Measurements from ENCODE around the gene NKAIN2.
A peak's percentile ranks its signal among the peaks of the same experiment; 100 is the strongest.
"Not testable (repeated sequence)": the region's sequence is repeated elsewhere in the genome, so short reads cannot be mapped to it uniquely, and the experiment has no call there.

Gene NKAIN2

DNA sequence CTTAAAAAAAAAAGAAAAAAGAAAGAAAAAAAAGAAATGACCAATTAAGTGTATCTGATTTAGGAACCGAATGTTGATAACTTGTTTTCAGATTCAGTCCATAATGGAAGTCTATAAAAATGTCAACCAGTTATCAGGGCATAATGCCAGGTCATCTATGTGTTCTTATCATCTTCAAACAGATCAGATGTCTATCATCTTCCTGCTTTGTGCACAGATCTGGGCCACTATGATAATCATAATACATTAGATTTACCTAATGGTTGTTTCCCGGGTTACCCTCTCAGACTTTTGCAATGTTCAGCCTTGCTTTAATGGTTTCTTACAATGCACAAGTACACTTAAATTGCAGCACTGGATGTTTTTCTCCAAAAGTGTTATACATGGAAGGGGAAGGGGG lies 100.6 kb downstream of the NKAIN2 start:
- no peak overlapping the region for H3K4me3 ChIP-seq (ENCODE audit: control insufficient read depth, low read depth, low read length)
- DNase-seq (ENCODE audit: low read depth) = no peak
- TF ChIP-seq, protein P1, sequence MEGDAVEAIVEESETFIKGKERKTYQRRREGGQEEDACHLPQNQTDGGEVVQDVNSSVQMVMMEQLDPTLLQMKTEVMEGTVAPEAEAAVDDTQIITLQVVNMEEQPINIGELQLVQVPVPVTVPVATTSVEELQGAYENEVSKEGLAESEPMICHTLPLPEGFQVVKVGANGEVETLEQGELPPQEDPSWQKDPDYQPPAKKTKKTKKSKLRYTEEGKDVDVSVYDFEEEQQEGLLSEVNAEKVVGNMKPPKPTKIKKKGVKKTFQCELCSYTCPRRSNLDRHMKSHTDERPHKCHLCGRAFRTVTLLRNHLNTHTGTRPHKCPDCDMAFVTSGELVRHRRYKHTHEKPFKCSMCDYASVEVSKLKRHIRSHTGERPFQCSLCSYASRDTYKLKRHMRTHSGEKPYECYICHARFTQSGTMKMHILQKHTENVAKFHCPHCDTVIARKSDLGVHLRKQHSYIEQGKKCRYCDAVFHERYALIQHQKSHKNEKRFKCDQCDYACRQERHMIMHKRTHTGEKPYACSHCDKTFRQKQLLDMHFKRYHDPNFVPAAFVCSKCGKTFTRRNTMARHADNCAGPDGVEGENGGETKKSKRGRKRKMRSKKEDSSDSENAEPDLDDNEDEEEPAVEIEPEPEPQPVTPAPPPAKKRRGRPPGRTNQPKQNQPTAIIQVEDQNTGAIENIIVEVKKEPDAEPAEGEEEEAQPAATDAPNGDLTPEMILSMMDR (conservative IDR thresholded peaks at IDR 0.05; ENCODE audit: control insufficient read depth, insufficient read depth, low read depth, low read length) = no peak

DNA sequence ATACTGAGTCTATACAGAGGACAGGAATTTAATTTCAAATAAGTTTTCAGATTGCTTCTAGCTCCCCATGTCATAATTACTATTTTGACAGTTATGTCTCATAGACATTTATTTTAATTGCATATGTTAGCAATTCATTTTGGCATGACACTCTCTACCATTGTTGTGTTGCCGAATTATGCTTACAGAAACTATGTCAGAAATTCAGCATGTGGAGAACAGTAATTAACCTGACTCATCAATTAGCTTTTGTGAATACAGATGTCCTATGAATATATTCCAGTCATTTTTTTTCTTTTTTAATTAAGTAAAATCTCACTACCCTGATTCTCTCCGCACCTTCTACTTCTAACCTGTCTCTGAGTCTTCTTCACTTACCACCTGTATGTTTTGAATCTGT lies 105.1 kb downstream of the NKAIN2 start:
- no peak overlapping the region for H3K4me3 ChIP-seq (ENCODE audit: control insufficient read depth, low read depth, low read length)
- DNase-seq (ENCODE audit: low read depth) = no peak
- TF ChIP-seq, protein P1 (conservative IDR thresholded peaks at IDR 0.05; ENCODE audit: control insufficient read depth, insufficient read depth, low read depth, low read length) = no peak

DNA sequence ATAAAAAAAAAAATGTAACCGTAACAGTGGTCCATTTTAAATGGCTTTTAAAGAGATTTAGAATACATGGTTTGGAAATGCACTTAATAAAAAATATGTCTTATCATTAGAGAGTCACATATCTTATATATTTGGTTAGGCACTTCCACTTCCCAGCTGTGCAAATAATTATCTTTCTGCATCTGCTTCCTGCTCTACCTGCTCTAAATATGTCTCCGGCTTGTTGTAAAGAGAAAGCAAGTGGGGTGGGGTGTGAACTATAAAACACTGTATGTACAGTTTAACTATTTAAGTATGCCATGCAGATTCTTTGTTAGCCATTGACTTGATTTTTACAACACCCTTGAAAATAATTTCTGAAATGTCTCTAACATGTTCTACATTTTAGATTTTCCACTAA lies 106.3 kb downstream of the NKAIN2 start:
- DNase-seq (ENCODE audit: low read depth) = no peak
- TF ChIP-seq, protein P1 (conservative IDR thresholded peaks at IDR 0.05; ENCODE audit: control insufficient read depth, insufficient read depth, low read depth, low read length) = no peak

DNA sequence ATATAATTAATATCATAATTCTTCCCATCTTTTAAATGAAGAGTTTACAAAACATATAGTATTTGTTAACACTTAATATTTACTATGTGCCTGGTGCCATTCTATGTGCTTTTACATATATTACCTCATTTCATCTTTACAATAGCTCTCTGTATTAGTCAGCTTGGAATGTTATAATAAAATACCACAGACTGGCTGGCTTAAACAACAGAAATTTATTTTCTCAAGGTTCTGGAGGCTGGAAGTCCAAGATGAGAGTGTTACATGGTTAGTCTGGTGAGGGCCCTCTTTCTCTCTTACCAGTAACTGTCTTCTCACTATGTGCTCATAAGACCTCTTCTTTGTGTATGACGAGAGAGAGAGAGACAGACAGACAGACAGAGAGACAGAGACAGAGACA lies 110.2 kb downstream of the NKAIN2 start:
- DNase-seq (ENCODE audit: low read depth) = peak; percentile 0
- no peak overlapping the region for H3K4me3 ChIP-seq (ENCODE audit: control insufficient read depth, low read depth, low read length)
- TF ChIP-seq, protein P1 (conservative IDR thresholded peaks at IDR 0.05; ENCODE audit: control insufficient read depth, insufficient read depth, low read depth, low read length) = no peak

More for the DNA sequence above, 106.3 kb downstream of the NKAIN2 start:
- no peak overlapping the region for H3K4me3 ChIP-seq (ENCODE audit: control insufficient read depth, low read depth, low read length)

DNA sequence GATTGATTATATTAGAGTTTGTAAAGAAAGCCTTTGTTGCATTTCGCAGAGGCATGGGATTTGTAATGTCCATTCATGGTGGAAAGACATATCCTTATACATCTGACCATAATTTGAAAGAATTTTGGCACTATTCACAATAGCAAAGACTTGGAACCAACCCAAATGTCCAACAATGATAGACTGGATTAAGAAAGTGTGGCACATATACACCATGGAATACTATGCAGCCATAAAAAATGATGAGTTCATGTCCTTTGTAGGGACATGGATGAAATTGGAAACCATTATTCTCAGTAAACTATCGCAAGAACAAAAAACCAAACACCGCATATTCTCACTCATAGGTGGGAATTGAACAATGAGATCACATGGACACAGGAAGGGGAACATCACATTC lies 119.7 kb downstream of the NKAIN2 start:
- DNase-seq (ENCODE audit: low read depth); H3K4me3 ChIP-seq (ENCODE audit: control insufficient read depth, low read depth, low read length): not testable (repeated sequence)

DNA sequence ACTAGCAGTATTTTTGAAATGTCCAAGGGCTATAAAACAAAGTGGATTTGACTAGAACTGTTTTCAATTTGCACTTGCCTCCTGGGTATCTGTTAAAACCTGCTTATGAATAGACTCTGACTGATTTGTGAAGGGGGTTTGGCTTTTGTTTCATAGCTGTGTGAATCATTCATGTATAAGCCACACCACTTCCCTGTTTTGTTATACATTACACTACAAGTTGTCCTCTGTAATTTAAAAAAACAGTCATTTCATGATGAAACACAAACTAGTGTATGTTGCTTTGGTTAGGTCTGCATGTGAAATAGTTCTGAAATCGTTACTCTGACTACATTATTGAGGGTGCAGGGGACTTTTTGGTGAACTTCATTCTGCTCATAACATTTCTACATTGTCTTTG lies 121.7 kb downstream of the NKAIN2 start:
- TF ChIP-seq, protein P1 (conservative IDR thresholded peaks at IDR 0.05; ENCODE audit: control insufficient read depth, insufficient read depth, low read depth, low read length) = no peak
- no peak overlapping the region for H3K4me3 ChIP-seq (ENCODE audit: control insufficient read depth, low read depth, low read length)
- no peak for DNase-seq (ENCODE audit: low read depth)

DNA sequence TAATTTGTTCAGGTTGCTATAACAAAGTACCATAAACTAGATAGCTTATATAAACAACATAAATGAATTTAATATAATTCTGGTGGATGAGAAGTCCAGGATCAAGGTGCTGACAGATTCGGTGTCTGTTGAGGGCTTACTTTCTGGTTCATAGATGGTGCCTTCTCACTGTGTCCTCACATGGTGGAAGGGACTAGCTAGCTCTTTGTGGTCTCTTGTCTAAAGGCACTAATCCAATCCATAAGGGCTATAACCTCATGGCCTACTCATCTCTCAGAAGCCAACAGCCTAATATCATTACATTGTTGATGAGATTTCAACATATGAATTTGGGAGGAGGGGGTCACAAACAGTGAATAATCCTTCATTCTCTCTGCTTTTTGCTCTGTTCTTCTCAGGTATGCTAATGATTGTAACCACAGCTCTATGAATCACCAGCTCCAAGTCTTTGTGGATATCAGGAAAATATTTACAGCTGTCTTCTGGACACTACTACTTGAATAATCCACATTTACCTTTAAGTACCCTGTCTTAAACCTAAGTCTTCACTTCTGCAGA lies 122.3 kb downstream of the NKAIN2 start:
- TF ChIP-seq, protein P1 (conservative IDR thresholded peaks at IDR 0.05; ENCODE audit: control insufficient read depth, insufficient read depth, low read depth, low read length) = no peak
- H3K4me3 ChIP-seq (ENCODE audit: control insufficient read depth, low read depth, low read length) = no peak overlapping the region
- no peak for DNase-seq (ENCODE audit: low read depth)

Data from fibroblast of mammary gland (primary cell).